HG02885 (cell line): ENCODE data around the gene ST6GALNAC5.

Experiments used
- ATAC-seq: cut with Tn5 transposase; IDR thresholded peaks from one replicate; pipeline ENCODE4 v1.9.1; 2021; ENCODE audit warnings: mild to moderate bottlenecking; ENCODE audit not compliant: unreplicated experiment, poor library complexity

The ST6GALNAC5 gene

DNA sequence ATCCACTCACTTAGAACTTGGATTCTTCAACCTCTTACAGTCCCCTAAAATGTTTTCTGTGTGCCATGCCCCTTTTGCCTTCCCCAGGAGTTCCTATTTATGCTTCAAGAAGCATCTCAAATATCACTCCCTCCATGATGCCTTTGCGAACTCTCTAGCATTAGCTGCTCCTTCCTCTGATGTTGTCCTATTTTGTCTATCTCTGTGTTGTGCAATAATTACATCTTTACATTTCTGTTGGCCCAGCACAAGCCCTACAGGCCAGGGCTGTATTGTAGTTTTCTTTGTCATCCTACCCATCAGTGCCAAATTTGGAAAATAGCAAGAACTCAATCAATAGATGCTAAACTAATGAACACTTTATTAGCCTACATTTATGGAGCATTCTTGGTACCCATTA is 125.8 kb downstream of the ST6GALNAC5 start:
- ATAC-seq: no peak

GRCh38 chr1:76998582-76999223 is 131.4 kb downstream of the ST6GALNAC5 start:
- no peak for ATAC-seq

- ATAC-seq: no peak
These were observed 140.4 kb downstream of the ST6GALNAC5 start for GRCh38 chr1:77007675-77008074.

GRCh38 chr1:77010937-77011336 is 143.7 kb downstream of the ST6GALNAC5 start:
- ATAC-seq: no peak

DNA sequence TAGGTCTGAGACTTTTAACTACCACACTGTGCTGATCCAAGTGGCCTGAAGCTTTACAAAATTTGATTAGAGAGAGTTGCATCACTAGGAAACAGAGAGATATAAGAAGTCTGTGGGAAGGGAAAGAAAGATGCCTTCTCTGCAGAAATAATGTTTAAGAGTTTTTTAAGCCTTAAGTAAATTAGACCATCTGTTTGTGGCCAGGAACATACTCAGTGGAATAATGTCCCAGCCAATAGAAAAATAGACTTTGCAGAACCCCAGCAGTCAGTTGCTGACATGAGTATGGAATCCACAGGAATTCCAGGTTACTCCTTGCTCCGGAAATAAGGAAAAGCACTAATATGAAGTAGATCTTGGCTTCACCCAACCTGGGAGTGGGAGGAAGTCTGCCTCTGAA is 144.8 kb downstream of the ST6GALNAC5 start:
- ATAC-seq: no peak

GRCh38 chr1:77014073-77014788 is 147.0 kb downstream of the ST6GALNAC5 start:
- ATAC-seq: no peak

- no peak for ATAC-seq
These were observed 148.6 kb downstream of the ST6GALNAC5 start for GRCh38 chr1:77015748-77016341.

- no peak for ATAC-seq
These were observed 149.2 kb downstream of the ST6GALNAC5 start for GRCh38 chr1:77016386-77016985.

- ATAC-seq: no peak
These were observed 151.0 kb downstream of the ST6GALNAC5 start for GRCh38 chr1:77018311-77018710.

GRCh38 chr1:77018761-77019160 is 151.5 kb downstream of the ST6GALNAC5 start:
- ATAC-seq: no peak

DNA sequence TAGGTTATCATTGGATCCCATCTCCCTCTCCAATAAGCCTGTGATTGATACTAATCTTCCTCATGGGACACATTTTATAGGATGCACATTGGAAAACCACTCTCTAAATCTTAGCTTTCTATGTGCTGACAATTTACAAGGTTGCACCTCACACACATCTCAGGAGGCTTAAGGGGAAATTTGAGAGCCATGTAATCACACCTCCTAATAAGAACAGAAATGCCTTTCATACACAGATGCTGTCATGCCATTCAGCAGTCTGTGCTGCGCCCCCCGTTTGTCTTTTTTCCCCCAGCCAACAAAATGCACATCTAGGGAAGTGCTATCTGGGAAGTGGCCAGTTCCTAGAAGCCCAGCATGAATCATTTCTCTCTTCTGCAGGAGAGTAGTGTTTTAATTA is 154.5 kb downstream of the ST6GALNAC5 start:
- no peak for ATAC-seq

DNA sequence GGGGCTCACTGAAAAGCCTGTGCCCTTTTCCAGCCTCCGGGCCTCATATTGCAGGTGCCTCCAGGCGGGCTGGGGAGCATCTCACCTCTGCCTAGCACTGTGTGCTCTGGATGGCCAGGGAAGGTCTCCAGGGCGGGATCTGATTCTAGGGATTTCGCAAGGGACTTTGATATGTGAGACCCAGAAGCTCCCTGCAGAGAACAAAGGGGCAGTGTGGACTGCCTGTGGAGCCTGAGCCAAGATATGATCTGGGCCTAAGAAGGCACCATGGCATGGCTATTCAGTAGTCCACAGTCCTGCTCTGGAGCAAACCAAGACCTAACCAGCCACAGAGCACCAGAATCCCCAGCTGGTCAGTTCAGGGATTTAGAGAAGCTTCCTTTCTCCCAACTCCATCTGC is 157.2 kb downstream of the ST6GALNAC5 start:
- no peak for ATAC-seq

DNA sequence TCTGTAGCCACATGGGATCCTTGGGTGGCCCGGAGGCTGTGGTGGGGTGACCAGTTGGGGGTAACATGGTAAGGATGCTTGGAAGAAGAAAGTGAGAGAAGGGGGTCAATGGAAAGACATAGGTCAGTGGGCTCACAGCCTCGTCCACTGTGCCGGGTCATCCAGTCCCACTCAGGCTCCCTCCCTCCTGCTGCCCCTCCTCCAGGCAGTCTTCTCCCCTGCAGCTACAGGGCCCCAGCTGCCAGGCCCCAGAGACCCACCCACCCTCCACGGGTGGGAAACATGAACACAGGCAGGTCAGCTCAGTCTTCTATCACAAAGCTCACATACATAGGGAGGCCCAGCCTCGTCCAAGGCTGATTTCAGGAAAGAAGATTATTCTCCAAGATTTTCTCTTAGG is 158.3 kb downstream of the ST6GALNAC5 start:
- no peak for ATAC-seq

DNA sequence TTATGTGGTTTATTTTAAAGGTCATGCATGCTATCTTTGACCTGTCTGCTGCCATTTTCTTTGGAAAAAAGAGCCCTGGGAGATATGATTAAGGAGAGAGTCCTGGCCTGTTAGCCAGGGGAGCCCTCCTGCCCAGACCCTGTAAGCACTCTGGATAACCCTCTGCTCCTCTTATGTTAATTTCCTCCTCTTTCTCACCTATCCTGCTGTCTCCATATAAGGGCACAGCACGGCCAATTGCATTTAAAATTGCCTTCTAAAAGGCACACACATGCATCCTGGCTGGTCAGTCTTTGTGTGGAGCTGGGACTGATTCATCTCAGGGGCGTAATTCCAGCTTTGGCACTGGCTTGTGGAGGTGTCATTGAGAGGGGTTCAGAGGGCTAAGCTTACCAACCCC is 158.9 kb downstream of the ST6GALNAC5 start:
- ATAC-seq: no peak

DNA sequence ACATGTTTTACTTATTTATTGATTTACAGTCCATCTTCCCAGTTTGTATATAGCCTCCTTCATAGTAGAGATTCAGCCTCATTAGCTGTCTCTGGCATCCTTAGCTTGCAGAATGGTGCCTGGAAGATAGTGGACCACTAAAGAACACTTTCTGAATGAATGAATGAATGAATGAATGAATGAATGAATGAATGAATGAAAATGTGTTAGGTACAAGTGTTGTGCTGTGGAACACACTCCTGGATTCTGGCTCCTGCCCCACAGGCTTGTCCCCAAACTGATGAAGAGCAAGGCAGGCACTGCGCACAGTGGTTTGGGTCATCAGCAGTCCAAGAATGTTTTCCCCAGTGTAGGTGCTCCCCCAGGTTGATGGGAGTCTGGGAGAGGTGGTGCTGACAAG is 159.4 kb downstream of the ST6GALNAC5 start:
- ATAC-seq: no peak

- no peak for ATAC-seq
These were observed 160.6 kb downstream of the ST6GALNAC5 start for GRCh38 chr1:77027847-77028246.

GRCh38 chr1:77030401-77031105 is 163.3 kb downstream of the ST6GALNAC5 start:
- no peak for ATAC-seq

DNA sequence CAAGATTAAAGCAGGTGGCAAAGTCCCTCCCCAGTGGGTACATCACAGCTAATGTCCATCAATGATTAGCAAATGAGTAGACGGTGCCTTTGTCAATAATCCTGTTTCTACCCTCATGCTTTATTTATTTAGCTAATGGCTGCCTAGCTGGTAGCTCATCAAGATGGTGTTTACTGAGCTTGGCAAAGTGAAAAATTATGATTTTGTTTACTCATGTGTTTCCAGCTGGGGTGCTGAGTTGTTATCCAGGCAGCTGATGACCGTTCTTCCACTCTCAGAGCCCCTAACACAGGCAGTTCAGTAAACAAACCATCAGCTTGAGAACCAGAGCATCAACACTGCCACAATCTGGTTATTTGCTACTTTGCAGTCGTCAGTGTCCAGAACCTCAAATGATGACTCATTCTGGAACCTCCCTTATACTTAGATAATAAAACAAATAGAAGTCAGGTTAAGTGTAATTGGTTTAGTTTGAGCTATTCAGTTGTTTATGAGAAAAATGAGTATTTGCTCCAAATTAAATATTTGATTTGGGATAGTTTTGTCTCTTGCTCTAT is 163.9 kb downstream of the ST6GALNAC5 start:
- ATAC-seq: no peak

DNA sequence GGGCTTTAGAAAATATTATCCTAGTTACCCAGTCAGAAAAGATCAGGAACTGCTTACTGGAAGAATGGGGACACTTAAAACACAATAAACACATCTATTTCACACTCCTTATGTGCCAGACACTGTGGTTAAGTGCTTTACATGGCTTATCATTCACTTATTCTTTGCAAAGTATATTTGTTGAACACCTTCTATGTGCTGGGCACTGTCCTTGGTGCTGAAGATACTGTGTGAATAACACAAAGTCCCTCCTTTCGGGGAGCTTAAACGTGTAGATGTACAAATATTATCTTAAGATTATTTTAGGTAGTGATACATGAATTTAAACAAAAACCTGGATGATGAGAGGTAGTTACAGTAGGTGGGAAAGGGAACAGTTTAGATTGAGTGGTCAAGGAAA is 169.3 kb downstream of the ST6GALNAC5 start:
- no peak for ATAC-seq

DNA sequence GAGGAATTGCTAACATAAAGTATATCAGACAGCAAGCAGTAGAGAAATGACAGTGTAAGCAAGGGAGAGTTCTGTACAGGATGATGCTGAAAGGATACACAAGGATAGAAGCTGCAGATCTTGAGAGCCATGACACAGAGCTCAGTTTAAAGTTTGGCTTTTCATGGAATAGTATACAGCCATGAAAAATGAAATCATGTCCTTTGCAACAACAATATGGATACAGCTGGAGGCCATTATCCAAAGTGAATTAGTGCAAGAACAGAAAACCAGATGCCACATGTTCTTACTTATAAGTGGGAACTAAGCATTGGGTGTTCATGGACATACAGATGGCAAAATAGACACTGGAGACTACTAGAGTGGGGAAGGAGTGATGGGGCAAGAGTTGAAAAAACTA is 169.8 kb downstream of the ST6GALNAC5 start:
- no peak for ATAC-seq
